GM19238 (cell line): ENCODE results near the gene FBLN7.
"Not testable (repeated sequence)": the region's sequence is repeated elsewhere in the genome, so short reads cannot be mapped to it uniquely, and the experiment has no call there.

Source experiments
- DNase-seq: peaks from one replicate; pipeline ENCODE4 v3.0.0; 2011; ENCODE audit warnings: low spot score; ENCODE audit not compliant: insufficient read length

FBLN7 gene

DNA sequence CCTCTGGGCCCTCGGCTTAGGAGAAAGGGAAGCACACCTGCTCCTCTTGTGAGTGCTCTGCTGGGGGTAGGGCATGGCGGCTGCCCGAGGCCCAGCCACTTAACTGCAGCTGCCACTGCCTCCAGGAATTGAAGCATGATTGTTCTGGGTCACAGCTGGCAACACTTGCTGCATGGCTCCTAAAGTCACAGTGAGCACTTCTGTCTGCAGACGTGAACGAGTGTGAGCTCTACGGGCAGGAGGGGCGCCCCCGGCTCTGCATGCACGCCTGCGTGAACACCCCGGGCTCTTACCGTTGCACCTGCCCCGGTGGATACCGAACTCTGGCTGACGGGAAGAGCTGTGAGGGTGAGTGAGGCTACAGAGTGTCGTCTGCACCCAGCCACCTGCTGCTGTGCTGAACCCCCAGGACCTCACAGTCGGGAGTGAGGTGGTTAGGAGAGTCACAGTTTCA lies 44.4 kb downstream of the FBLN7 start:
- DNase-seq = no peak

DNA sequence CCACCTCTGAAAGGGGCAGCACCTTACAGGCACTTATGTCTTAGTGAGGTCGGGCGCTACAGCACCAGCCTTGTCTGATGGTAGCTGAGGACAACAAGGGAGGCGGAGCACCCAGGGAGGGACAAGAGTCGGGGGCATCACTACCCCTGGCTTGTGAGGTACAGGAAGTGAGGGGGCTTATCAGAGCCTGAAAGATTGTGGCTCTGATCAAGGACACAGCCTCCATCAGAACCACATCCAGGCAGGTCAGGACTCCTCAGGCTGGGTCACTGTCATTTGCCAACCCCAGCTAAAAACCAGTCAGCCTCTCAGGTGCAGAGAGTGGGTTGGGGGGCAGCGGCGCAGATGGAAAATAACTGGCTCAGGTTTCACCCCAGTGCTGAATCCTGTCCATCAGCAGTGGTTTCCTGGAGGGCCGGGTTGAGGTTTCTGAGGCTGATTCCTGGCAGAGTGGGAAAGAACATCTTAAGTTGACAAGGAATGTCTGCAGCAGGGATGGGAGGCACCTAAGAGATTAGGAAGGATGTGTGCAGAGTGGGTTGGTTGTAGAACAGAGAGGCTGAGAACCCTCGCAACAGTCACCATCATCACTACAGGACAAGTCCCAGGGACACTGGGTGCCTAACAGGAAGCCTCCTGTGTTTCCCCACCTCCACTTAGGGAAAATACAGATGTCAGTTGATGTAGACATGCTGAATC lies 45.3 kb downstream of the FBLN7 start:
- no peak for DNase-seq

DNA sequence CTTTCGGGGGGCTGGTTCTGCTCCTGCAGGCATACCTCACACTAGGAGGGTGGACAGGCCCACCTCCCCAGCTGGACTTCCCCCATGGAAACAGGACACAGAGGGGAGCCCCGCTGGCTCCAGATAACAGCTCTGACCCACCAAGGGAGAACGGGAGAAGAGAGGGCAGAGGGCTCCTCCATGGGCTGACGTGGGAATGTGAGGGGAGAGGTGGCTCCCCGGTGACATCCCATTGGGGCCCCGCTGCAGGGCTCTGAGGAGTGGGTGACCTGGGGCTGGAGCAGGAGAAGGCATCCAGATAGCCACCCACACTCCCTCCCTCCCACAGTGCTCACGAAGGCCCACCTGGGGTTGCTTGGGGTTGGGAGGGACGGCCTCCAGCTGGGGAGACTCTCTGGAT lies 45.9 kb downstream of the FBLN7 start:
- no peak for DNase-seq

DNA sequence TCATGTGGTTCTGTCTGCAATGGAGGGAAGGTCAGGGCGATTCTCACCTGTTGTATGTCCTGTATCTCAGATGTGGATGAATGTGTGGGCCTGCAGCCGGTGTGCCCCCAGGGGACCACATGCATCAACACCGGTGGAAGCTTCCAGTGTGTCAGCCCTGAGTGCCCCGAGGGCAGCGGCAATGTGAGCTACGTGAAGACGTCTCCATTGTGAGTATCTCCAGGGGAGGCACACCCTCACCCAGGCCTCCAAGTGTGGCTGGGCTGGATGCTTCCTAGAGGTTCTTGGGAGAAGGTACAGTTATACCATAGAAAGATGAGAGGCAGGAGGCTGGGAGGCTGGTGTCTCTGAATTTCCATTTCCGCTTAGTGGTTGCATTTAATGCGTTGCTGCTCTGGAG lies 46.9 kb downstream of the FBLN7 start:
- no peak for DNase-seq

DNA sequence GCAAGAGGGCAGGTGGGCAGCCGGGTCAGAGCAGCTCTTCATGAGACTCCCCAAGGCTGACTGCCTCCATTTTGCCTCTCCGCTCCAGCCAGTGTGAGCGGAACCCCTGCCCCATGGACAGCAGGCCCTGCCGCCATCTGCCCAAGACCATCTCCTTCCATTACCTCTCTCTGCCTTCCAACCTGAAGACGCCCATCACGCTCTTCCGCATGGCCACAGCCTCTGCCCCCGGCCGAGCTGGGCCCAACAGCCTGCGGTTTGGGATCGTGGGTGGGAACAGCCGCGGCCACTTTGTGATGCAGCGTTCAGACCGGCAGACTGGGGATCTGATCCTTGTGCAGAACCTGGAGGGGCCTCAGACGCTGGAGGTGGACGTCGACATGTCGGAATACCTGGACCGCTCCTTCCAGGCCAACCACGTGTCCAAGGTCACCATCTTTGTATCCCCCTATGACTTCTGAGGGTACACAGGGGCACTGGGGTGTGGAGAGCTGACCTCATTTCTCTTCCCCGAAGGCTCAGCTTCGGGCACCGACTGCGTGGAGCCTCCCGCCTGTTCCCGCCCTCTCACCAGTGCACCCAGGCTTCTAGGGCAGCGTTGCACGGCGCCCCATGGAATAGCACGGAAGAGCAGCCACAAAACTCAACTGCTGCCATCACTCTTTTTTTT lies 49.0 kb downstream of the FBLN7 start:
- no peak for DNase-seq

DNA sequence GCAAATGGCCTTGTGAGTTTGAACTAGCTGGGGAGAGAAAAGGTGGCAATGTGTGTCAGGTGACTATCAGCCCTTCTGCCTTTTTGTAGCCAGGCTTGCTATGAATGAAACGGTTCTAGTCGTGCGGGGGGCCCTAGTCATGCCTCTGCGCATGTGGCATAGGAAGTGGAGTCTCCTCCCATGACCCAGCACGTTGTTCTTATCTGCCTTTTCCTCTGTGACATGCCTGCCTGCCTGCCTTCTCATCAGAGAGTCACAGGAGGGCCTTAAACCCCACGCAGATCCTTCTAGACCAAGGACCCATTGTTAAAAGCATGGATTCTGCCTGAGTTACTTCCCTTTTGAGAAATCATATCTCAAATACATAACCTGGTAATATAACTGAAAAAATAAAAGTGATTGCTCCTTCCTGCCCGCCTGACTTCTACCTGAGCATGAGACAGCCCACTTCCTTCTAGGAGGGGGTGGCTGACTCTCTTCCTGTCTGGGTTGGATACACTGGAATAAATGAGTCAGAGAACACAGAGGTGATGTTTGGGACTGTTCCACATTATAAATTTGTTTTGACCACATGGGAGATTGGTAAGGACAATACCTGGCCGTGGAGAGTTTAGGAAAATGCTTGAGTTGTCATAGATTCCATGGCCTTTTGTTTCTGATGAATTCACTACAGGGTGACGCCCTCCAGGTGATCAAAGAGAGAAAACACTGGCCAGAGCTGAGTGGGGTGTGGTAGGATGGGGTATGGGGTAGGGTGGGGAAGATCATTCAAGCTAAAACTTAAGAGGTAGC lies 49.8 kb downstream of the FBLN7 start:
- DNase-seq = no peak

DNA sequence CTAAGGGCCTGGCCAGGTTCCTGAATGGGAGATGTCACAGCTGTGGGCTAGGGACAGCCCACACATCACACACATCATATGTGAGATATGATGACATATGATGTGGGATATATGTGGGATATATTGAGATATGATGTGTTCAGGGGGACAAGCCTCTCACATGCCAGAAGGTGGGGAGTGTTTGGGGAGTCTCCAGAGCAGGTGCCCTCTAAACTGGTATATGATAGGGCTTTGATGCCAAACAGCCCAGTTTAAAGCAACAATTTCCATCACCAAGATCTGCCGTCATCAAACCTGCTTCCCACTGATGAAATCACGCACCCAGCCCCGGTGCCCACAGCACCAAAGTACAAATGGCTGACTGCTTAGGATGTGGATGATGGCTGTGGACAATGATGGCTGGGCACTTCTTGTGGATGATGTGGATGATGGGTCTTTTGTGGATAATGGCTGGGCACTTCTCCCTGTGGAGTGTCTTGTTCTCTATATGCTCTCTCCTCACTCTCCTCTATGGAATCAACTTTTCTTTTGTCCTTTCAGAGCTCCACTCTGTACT lies 50.9 kb downstream of the FBLN7 start:
- no peak for DNase-seq

DNA sequence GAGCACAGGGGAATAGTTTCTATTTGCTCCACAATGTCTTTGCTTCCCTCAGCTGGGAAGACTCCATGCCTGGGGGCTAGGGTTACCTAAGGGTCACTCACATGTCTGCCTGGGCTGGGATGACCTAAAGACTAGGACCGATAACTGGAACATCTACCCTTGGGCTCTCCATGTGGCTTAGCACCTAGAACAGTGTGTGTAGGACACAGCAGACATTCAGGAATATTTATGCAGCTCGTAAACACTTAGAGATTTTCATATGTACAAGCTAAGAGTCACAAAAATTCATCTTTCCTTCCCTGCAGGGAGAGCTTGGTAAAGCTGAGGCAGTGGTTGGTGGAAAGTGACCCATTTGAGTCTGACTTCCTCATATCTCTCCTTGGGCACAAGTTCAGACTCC lies 55.8 kb downstream of the FBLN7 start:
- no peak for DNase-seq

DNA sequence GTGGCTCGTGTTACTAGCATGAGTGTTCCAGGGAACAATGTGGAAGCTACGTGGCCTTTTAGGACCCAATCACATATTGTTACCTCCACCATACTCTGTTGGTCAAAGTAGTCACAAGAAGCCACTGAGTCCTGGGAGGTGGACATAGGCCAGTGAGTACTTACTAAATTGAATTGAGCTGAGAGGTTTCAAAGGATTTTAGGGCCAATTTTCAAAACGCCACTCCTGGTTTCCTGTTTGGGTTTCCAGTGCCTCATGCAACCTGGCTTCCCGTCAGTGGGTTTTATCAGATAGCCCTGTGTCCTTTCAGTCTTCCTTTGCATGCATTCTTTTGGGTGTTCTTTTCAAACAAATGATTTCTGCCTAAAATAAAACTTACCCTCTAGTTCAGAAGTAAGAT lies 56.3 kb downstream of the FBLN7 start:
- no peak for DNase-seq

DNA sequence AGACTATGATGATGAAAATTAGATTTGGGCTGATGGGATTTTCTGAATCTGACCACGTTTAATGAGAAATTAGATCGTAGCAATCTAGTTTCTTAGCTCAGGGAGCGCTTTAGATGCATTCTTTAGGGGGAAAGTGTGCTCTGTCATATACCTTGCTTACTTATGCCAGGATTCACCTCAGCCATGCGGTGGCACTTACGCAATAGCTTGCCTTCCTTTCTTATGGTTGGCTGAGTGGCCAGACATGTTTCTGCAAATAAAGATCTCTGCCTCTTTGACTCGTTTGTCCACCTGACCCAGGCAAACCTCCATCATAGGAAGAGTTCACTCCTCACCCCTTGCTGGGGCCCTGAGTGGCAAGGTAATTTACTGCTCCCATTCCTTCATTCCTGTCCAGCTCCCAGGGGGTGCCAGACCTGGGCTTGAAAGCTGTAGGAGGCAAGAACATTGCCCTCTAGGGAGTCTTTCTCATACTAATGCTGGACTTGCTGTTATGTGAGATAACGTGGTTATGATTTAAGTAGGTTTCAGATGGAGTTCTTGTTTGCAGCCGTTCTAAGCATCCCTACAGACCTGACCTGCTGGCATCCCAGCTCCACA lies 57.1 kb downstream of the FBLN7 start:
- no peak for DNase-seq

DNA sequence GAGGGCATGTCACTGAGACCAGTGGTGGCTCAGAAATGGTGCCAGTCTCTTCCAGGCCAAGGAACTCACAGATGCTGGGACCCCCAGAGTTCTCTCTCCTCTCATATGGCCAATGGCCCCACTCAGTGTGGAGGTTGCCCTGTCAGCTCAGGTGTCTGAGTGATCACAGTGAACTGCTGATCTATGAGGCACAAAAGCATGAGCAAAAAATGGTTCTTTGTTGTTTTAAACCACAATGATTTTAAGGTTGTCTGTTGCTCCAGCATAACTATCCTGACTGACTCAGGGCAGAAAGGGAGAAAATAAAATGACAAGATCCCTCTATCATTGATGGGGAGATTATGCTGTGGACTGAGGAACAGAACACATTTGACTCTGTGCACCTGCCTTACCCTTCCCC lies 57.8 kb downstream of the FBLN7 start:
- DNase-seq = no peak

DNA sequence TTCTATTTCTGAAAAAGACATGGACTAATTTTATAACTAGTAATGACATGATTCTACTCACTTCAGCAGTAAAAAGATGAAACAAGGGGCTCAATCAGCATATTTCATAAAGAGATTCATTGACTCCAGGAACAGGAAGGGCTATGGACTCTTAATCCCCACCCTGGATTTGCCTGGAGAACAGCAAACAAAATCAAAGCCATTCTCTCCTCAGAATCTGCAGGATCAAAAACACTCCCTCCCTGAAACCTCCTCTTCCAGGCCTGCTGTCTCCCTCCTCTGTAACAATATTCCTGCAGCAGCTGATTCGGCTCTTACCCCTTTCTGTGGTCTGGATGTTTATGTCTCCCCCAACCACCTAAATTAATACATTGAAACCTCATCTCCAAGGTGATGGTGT lies 59.7 kb downstream of the FBLN7 start:
- no peak for DNase-seq

DNA sequence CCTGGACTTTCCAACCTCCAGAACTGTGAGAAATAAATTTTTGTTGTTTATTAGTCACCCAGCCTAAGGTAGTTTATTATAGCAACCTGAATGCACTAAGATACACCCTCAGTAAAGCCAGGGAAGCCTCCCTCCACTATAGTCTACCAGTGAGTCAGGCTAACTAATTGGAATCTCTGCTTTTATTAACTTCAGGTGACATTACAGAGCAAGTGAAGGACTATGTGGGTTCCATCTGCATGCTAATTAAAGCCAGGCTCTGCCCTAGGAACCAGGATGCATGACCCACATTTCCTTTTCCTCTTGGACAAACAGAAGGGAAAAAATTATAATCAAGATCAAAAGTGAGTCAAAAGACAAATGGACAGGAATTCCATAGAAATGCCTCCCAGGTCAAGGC lies 60.6 kb downstream of the FBLN7 start:
- no peak for DNase-seq

DNA sequence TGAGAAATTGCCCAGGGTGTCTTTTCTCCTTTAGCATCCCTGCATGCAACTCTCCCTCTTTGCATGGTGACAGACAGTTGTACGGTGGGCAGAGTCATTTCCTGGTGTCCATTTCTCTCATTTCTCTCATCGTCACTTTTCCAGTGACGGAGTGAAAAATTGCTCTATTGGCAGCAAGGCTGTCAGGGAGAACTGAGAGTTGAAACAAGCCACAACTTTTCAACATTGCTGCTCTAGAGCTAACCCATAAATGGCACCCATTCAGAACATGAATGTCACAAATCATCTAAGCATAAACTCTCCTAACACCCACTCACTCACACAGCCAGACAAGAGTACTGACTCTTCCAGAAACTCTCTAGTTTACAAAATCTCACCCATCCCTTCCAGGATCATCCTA lies 61.0 kb downstream of the FBLN7 start:
- DNase-seq = no peak

DNA sequence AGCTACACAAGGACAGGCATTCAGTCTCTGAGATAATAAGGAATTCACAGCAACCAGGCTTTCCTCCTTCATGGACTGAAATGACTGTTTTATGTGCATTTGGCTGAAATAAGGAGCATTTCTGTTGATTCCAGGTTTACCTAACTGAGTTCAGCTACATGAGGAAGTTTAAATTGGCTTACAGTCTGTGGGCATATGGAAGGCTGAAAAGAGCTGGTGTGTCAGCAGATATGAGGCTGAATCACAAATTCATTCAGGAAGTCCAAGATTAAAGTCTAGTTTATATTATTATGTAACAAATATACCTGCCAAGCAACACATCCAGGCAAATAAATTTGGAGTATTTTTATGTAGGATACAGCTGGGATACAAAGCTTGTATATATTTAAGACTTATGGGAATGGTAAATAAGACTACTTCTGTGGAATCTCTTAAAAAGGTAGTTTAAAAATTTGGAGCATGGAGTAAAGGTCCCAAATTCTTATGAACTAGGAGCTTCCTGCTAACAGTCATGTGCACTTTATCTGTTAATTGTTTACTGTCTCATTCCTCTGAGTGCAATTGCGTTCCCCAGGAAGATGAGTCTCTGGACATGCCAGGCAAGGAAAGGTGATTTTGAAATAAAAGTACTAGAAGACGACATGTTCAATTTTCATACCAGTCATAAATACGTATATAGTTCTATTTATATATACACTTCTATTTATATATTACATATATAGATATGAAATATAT lies 63.7 kb downstream of the FBLN7 start:
- DNase-seq = no peak

DNA sequence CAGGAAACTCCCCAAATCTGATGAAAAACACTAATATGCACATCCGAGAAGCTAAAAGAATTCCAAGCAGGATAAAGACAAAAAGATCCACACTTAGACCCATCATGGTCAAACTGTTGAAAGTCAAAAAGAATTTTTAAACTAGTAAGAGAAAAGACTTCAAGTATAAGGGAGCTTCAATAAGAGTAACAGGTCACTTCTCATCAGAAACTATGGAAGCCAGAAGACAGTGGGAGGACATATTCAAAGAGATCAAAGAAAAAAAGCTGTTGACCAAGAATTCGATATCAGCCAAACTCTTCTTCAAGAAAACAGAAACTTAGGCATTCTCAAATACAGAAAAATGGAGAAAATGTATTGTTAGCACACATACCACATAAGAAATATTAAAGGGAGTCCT lies 66.2 kb downstream of the FBLN7 start:
- DNase-seq = no peak

DNA sequence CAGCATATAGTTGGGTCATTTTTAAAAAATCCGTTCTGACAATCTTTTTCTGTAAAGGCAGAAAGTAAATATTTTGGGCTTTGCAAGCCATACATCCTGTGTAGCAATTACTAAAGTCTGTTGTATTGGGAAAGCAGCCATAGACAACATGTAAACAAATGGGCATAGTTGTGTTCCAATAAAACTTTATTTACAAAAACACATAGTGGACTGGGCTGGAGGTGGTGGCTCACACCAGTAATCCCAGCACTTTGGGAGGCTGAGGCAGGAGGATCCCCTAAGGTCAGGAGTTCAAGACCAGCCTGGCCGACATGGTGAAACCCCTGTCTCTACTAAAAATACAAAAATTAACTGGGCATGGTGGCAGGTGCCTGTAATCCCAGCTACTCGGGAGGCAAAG lies 69.7 kb downstream of the FBLN7 start:
- DNase-seq = not testable (repeated sequence)

DNA sequence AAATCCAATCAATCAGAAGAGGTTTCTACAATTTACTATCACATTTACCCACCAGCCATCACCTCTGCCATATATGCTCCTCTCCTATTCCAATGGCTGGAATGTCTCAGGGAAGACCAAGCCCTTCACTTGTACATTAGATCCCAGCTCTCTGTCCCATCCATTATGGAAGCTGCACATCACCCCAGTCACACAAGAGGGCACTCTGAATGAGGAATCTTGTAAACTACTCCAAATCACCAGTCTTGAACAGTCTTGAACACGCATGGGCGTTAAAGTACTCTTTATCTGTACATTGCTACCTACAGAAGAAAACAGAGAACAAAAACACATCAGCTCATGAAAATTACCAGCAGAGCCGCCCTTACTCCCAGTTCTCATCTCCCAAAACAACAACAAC lies 78.0 kb downstream of the FBLN7 start:
- no peak for DNase-seq

DNA sequence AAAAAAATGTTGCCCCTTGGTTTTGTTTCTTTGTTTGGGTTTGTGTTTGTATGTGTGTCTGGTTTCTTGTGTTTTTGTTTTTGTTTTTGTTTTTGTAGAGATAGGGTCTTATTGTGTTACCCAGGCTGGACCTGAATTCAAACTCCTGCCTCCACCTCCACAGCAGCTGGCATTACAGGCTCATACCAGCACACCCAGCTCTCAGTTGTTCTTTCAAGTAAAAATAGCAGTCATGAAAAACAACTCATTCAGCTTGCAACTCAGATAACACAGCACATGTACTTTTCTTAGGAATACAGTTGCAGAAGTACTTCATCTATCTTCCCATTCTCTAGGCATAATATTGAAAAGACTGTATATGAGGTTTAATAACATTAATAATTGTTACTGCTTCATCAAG lies 79.7 kb downstream of the FBLN7 start:
- DNase-seq = no peak

DNA sequence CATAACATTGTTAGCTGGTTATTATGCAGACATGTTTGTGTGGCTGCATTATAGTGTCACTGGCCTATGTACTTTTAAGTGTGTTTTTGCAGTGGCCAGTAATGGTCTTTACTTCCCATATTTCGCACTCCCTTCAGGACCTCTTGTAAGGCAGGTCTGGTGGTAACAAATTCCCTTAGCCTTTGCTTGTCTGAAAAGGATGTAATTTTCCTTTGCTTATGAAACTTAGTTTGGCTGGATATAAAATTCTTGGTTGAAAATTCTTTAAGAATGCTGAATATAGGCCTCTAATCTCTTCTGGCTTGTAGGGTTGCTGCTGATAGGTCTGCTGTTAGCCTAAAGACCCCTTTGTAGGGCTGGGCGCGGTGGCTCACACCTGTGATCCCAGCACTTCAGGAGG lies 82.0 kb downstream of the FBLN7 start:
- DNase-seq = no peak

DNA sequence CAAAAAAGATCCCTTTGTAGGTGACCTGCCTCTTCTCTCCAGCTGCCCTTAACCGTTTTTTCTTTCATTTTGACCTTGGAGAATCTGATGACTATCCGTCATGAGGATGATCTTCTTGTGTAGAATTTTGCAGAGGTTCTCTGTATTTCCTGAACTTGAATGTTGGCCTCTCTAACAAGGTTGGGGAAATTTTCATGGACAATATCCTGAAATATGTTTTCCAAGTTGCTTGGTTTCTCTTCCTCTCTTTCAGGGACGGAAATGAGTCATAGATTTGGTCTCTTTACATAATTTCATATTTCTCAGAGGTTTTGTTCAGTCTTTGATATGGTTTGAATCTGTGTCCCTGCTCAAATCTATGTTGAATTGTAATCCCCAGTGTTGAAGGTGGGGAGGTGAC lies 82.6 kb downstream of the FBLN7 start:
- DNase-seq = no peak
